Muscle layer of colon (tissue), 2 donors: ENCODE data around the gene HBEGF.

Experiments
- H3K27ac ChIP-seq: one replicate; pipeline ENCODE4 v1.7.0; 2013; ENCODE audit warnings: low read depth, mild to moderate bottlenecking, low read length, moderate library complexity
- H3K27me3 ChIP-seq, 2 donors: one replicate each; pipeline ENCODE4 v1.7.0; 2013; ENCODE audit warnings: low read length in 2 of 2, mild to moderate bottlenecking in 2 of 2; ENCODE audit not compliant: insufficient read depth in 2 of 2, control insufficient read depth in 1 of 2
- H3K36me3 ChIP-seq: one replicate; pipeline ENCODE4 v1.7.0; 2013; ENCODE audit warnings: mild to moderate bottlenecking, low read length; ENCODE audit not compliant: insufficient read depth
- H3K4me1 ChIP-seq: one replicate; pipeline ENCODE4 v1.7.0; 2013; ENCODE audit warnings: mild to moderate bottlenecking, low read length; ENCODE audit not compliant: insufficient read depth
- H3K4me3 ChIP-seq, 2 donors: one replicate each; pipeline ENCODE4 v1.7.0; 2013; ENCODE audit warnings: low read length in 2 of 2, low read depth in 1 of 2, mild to moderate bottlenecking in 1 of 2, moderate library complexity in 1 of 2
- H3K9ac ChIP-seq: one replicate; pipeline ENCODE4 v1.7.0; 2013; ENCODE audit warnings: low read length
- H3K9me3 ChIP-seq: one replicate; pipeline ENCODE4 v1.7.0; 2013; ENCODE audit warnings: mild to moderate bottlenecking, low read length
- donor health status: abdominal sarcoma.
- donor health status: Adenocarcinoma of cecum.

HBEGF gene

DNA sequence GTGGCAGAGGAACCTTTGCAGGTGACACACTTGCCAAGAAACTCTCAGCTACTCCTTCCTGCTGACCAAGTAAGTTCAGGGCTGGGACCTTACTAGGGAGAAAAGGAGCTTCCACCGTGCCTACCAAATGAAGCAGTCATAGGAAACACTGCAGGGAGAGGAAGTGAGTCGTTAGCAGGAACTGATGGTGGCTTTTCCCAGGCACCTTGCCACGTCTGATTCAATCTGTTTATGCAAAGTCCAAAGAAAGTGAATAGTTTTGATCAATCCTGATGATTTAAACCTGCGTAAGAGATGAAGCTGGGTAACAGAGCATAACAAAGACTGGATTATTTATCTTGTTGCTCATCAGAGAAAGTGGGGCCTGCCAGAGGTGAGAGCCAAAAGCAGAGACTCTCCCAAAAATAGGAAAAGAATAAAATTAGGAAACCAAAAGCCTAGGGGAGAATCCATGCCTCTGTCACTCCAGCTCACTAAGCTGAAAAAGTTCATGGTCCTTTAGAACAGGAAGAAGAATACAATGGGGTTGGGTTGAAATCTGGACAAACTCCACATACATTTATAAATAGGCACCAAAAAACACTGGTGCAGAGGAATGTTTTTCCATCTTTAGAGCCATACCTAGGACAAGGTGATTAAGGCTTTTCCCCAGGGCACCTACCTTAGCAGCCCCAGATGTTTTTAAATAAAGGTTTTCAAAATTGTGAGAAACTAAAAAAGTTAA lies 34.2 kb downstream of the HBEGF start:
- Histone ChIP-seq H3K27ac (no peak overlapping the region), H3K36me3 (no peaks in the 10 kb centered on the region), H3K9ac (peak overlapping the region; percentile 6), H3K4me3 (peak overlapping the region in 1 of 2 donors; percentile 3), H3K4me1 (peaks cover 21% of the 10 kb centered on the region), H3K9me3 (no peaks in the 10 kb centered on the region), H3K27me3 (no peaks in the 10 kb centered on the region)

DNA sequence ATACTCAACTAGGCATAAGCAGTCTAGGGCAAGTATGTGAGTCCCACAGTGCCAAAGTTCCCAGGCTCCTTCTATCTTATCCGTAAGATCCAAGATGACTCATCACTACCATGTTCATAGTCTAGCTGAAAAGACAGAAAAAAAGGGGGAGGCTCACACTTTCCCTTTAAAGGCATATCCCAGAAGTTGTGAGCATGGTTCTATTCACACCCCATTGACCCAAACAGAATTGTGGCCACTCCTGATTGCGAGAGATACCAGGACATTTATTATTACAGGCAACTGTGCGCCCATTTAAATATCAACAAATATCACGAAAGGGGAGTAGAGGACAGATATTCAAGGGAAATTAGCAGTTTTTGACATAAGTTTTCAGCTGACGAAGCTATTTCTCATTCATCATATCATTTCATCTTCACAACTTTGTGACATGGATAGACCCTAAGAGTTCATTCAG lies 35.4 kb downstream of the HBEGF start:
- Histone ChIP-seq H3K4me3 (no peak overlapping the region), H3K27ac (peak overlapping the region; percentile 10), H3K36me3 (no peaks in the 10 kb centered on the region), H3K27me3 (no peaks in the 10 kb centered on the region), H3K9me3 (no peaks in the 10 kb centered on the region), H3K9ac (no peak overlapping the region), H3K4me1 (peaks cover 21% of the 10 kb centered on the region)

DNA sequence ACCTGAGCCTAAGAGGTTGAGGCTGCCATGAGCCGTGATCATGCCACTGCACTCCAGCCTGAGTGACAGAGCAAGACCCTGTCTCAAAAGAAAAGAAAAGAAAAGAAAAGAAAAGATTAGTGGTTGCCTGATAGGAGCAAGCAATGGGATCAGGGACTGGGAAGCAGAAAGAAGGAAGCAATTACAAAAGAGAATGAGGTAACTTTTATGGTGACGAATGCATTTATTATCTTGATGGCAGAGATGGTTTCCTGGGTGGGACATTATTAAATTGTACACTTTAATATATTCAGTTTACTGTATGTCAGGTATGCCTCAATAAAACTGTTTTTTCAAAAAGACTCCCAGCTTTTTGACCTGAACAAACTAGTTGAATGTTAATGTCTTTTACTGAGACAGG lies 36.0 kb downstream of the HBEGF start:
- no peaks in the 10 kb centered on the region for H3K27me3 ChIP-seq
- peaks cover 21% of the 10 kb centered on the region for H3K4me1 ChIP-seq
- peak overlapping the region; percentile 70 for H3K27ac ChIP-seq
- H3K36me3 ChIP-seq, result no peaks in the 10 kb centered on the region
- no peak overlapping the region for H3K9ac ChIP-seq
- no peaks in the 10 kb centered on the region for H3K9me3 ChIP-seq
- no peak overlapping the region for H3K4me3 ChIP-seq

DNA sequence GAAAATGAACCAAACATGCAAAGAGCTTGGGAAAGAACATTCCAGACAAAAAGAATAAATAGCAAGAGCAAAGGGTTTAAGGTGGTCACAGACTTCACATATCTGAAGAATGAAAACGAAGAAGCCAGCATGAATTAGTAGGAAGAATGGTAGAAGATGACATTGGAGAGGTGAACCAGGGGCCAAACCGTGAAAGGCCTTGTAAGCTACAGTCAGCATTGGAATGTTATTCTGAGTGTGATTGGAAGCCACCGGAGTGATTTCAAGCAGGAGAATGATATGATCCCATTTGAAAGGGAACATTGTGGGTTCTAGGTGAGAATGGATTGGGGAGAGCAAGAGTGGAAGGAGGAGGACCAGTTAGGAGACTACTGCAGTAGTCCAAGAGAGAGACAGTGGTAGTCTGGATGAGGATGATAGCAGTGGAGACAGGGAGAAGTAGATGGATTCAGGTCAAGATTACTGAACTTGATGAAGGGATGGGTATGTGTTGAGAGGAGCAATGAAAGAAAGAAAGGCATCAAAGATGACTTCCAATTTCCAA lies 36.6 kb downstream of the HBEGF start:
- no peak overlapping the region for H3K27ac ChIP-seq
- H3K9me3 ChIP-seq, result no peaks in the 10 kb centered on the region
- H3K27me3 ChIP-seq, result no peaks in the 10 kb centered on the region
- peaks cover 21% of the 10 kb centered on the region for H3K4me1 ChIP-seq
- H3K4me3 ChIP-seq, result no peak overlapping the region
- no peaks in the 10 kb centered on the region for H3K36me3 ChIP-seq
- H3K9ac ChIP-seq, result no peak overlapping the region

DNA sequence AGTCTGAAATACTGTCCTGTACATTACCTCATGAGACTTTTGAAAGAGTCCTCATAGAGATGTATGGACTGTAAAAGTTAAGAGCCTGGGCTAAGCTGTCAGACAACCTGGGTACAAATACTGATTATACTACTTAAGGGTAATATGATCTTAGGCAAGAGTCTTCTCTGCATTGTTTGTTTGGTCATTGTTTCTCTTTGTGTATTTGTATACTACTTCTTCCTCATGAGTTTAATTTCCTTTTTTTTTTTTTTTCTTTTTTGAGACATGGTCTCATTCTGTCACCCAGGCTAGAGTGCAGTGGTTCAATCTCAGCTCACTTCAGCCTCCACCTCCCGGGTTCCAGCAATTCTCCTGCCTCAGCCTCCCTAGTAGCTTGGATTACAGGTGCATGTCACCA lies 40.9 kb downstream of the HBEGF start:
- Histone ChIP-seq H3K27ac (no peak overlapping the region), H3K9ac (no peak overlapping the region)

DNA sequence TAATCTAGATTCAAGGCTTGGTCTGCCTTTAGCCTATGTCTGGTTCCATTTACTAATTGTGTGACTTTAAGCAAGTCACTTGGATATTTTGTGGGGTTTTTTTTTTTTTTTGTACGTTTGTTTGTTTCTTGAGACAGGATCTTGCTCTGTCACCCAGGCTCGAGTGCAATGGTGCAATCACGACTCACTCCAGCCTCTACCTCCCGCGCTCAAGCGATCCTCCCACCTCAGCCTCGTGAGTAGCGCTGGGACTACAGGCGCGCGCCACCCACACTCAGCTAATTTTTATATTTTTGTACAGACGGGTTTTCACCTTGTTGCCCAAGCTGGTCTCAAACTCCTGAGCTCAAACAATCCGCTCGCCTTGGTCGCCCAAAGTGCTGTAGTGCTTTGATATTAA lies 42.4 kb downstream of the HBEGF start:
- H3K9ac ChIP-seq, result no peak overlapping the region
- H3K27ac ChIP-seq, result no peak overlapping the region
- no peaks in the 10 kb centered on the region for H3K9me3 ChIP-seq

More for the DNA sequence above, 40.9 kb downstream of the HBEGF start:
- Histone ChIP-seq H3K9me3 (no peaks in the 10 kb centered on the region), H3K4me1 (peaks cover 13% of the 10 kb centered on the region), H3K36me3 (no peaks in the 10 kb centered on the region), H3K27me3 (no peaks in the 10 kb centered on the region), H3K4me3 (no peak overlapping the region)

DNA sequence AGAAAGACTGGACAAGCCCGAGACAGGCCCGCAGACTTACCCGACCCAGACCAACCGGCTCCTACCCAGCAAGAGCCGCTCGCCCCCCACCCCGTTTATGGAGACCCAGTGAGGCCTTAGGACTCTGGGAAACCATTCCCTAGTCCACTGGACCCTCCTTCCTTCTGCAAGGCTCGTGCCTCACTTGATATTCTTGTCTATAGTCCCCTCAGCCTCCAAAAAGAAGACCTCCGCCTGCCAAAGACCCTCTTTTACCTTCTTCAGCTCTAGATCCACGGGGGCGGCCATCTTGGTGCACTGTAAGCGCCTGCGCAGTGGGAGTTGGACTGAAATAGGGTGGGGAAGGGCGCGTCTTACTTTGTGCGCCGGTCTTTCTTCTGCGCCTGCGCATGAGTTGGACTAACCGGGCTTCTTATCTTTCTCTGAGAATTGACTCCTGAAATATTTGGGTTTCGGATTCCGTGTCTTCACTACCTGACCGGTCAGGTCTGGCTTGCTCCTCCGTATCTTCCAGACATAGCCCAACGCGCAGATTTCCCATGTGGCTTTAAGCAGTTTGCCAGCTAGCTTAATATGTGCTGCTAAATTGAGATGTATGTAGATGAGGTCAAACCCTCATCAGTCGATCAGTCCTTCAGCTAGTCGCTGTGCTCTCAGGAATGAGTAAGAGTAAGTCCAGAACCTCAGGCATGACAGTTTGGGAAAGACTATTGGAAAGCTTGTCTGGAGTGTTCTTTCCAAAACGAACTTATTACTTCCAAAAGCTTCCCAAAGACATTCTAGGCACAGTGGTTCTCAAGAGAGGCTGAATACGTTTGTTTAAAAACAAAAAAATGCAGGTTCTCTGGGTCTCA lies 43.4 kb downstream of the HBEGF start, which contains the start of gene PFDN1:
TSS of gene PFDN1 (minus strand) at position 316 of the 854 bp plus-strand sequence. CDS start at position 288, 28 bp downstream.
- Histone ChIP-seq H3K27me3 (no peaks in the 10 kb centered on the region), H3K9me3 (no peaks in the 10 kb centered on the region), H3K9ac (peak within 1 kb of the TSS; percentile 90), H3K4me3 (peak within 1 kb of the TSS; percentile 78 to 80), H3K36me3 (peaks cover 8% of the 10 kb centered on the region), H3K4me1 (peaks cover 23% of the 10 kb centered on the region), H3K27ac (peak within 1 kb of the TSS; percentile 81)

More for the DNA sequence above, 42.4 kb downstream of the HBEGF start:
- Histone ChIP-seq H3K4me1 (peaks cover 14% of the 10 kb centered on the region), H3K36me3 (peaks cover 5% of the 10 kb centered on the region), H3K4me3 (no peak overlapping the region), H3K27me3 (no peaks in the 10 kb centered on the region)

DNA sequence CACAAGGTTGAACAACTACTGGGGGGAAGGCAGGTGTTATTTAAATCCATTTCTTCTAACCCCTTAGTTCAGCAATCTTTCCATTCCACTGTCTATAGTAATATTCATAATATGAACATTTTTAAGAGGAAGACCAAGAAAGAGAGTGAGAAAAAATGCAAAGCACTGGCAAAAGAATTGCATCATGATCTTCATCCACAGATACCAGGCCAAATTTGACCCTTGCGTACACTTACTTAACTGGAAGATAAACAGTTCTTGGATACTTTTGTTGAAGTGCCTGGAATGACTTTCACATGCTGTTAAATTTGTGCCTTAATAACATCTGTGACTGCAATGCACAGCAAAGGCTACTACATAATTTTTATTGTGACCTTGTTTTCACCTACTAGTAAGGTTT lies 45.3 kb downstream of the HBEGF start:
- no peak overlapping the region for H3K27ac ChIP-seq
- no peaks in the 10 kb centered on the region for H3K9me3 ChIP-seq
- no peaks in the 10 kb centered on the region for H3K27me3 ChIP-seq
- no peak overlapping the region for H3K4me3 ChIP-seq
- peaks cover 8% of the 10 kb centered on the region for H3K36me3 ChIP-seq
- H3K9ac ChIP-seq, result no peak overlapping the region
- H3K4me1 ChIP-seq, result peaks cover 39% of the 10 kb centered on the region

DNA sequence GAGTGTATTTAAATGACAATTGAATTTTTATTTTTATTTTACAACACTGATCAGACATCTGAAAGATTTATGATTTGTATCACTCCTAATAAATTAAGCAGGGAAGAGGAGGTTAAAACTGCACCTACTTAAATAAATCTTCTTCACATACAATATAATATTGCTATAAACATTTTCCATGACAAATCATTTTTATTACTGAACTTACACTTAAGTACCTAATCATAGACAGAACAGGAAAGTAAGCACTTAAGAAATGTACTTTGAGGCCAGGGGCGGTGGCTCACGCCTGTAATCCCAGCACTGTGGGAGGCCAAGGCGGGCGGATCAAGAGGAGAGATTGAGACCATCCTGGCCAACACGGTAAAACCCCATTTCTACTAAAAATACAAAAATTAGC lies 47.3 kb downstream of the HBEGF start:
- peaks cover 55% of the 10 kb centered on the region for H3K4me1 ChIP-seq
- peaks cover 8% of the 10 kb centered on the region for H3K36me3 ChIP-seq
- no peak overlapping the region for H3K4me3 ChIP-seq
- H3K27me3 ChIP-seq, result no peaks in the 10 kb centered on the region
- no peak overlapping the region for H3K27ac ChIP-seq
- no peaks in the 10 kb centered on the region for H3K9me3 ChIP-seq
- no peak overlapping the region for H3K9ac ChIP-seq

DNA sequence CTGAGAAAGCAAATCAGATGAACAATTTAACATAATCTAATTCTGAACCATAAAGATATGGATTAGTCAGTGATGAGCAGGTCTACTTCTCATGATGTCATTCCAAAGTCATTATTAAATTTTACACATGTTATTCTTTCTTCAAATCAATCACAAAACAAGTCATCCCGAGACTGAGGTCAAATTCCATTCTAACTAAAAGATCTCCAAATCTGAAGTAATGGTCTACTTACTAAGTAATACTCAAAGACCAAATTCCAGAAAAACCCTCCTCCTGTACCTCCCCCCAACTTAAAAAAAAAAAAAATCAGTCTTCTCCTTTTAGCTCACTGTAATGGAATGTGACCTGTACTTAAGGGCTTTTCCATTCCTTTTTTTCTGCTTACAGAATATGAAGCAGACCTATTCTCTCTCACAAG lies 48.2 kb downstream of the HBEGF start:
- Histone ChIP-seq H3K27me3 (no peaks in the 10 kb centered on the region), H3K4me1 (peaks cover 62% of the 10 kb centered on the region), H3K9me3 (no peaks in the 10 kb centered on the region), H3K9ac (no peak overlapping the region), H3K27ac (no peak overlapping the region), H3K36me3 (peaks cover 8% of the 10 kb centered on the region), H3K4me3 (no peak overlapping the region)

DNA sequence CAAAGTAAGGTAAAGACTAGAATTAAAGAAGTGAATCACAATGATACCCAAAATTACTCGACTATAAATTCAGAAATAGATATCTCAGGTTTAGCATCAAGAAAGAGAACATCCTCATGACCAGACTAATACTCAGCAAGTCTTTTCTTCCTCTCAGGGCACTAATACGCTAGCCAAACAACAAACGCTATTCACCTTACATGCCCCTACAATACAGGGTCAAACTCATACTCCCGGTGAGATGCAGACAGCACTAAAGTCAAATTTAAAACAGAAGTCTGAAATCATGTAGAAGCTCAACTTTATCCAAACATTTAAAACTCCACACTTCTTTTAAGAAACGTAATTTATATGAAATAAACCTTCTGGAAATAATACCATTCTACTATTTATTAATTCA lies 49.1 kb downstream of the HBEGF start:
- Histone ChIP-seq H3K4me1 (peaks cover 63% of the 10 kb centered on the region), H3K9ac (no peak overlapping the region), H3K36me3 (peaks cover 8% of the 10 kb centered on the region), H3K9me3 (no peaks in the 10 kb centered on the region), H3K27ac (peak overlapping the region; percentile 52), H3K4me3 (no peak overlapping the region), H3K27me3 (no peaks in the 10 kb centered on the region)
